Ramos (cell line): Measurements from ENCODE around the gene CNPY3.
"Not testable (repeated sequence)": the region's sequence is repeated elsewhere in the genome, so short reads cannot be mapped to it uniquely, and the experiment has no call there.

Experiments used
- in situ Hi-C: fragments of 300-500 bp; cut with MboI; formaldehyde crosslinking; loops from one replicate; pipeline ENCODE4 v1.14.3; 2022; ENCODE audit warnings: low sequenced_read_pairs; ENCODE audit not compliant: unreplicated experiment

Gene CNPY3

DNA sequence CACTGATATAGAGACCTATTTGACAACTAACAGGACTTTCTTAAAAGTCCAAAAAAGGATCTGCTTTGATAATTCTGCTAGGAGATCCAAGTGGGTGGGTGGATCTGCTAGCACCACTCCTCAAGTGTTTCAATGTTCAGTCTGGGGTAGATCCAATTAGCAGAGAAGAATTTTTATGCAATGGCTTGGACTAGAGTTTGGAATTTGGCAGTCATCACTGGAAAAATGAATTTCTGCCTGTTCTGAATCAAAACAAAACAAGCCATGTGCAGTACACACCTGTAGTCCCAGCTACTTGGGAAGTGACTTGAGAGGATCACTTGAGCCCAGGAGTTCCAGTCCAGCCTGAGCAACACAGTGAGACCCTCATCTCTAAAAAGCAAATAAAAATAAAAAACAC is 18.7 kb downstream of the CNPY3 start:
- in situ Hi-C loops: no loop called here

DNA sequence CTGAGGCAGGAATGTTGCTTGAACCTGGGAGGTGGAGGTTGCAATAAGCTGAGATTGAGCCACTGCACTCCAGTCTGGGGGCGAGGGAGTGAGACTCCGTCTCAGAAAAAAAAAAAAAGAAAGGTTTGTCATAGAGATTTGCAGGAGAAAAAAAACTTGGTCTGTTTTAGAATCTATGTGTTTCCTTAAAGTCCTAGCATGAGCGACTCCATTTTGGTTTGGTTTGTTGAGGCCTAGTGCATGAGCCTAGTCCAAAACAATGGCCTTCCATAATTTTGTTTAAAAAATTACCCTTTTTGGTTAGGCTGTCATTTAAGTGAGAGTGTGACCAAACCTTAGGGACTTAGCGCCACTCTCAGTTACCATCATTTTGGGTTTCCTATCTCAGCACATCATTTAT is 23.1 kb downstream of the CNPY3 start:
- in situ Hi-C loops: no loop called here

- in situ Hi-C loops: not testable (repeated sequence)
These were observed 25.1 kb downstream of the CNPY3 start for GRCh38 chr6:42954405-42954804.

- in situ Hi-C loops: no loop called here
These were observed 28.8 kb downstream of the CNPY3 start for GRCh38 chr6:42958125-42958524.

GRCh38 chr6:42959917-42960242 is 30.6 kb downstream of the CNPY3 start:
- in situ Hi-C loops: no loop called here

GRCh38 chr6:42960243-42961019 is 31.2 kb downstream of the CNPY3 start, which contains the start of gene GNMT:
Gene GNMT (plus strand): TSS chr6:42960754. CDS start chr6:42960768, 14 bp downstream.
- in situ Hi-C loops: no loop called here

- in situ Hi-C loops: no loop called here
These were observed 31.8 kb downstream of the CNPY3 start for GRCh38 chr6:42961020-42961470.

- in situ Hi-C loops: no loop called here
These were observed 32.8 kb downstream of the CNPY3 start for GRCh38 chr6:42962096-42962495.

DNA sequence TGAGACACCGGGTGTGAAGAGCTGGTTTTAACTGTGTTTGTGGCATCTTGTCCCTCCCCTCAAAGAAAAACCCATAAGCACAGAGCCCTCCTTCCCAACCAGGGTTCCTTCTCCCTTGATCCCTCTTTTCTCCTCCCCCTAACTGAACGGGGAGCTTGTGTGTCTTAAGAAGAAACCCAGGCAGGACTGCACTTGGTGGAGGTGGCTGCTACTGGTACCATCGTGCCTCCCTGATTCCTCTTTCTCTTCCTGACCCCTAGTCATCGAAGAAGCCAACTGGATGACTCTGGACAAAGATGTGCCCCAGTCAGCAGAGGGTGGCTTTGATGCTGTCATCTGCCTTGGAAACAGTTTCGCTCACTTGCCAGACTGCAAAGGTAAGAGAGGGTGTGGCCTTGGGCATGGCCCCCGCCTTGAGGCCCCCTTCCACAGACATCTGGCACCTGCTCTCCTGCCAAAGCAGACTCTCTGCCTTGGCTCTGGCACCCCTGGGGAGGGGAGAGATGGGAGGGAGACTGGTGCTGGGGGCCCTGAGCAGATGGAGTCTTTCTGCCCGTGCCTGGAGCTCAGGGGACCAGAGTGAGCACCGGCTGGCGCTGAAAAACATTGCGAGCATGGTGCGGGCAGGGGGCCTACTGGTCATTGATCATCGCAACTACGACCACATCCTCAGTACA is 33.4 kb downstream of the CNPY3 start:
- in situ Hi-C loops: no loop called here

GRCh38 chr6:42963179-42963854 is 34.0 kb downstream of the CNPY3 start:
- in situ Hi-C loops: no loop called here

GRCh38 chr6:42963855-42964605 is 34.8 kb downstream of the CNPY3 start:
- in situ Hi-C loops: no loop called here

DNA sequence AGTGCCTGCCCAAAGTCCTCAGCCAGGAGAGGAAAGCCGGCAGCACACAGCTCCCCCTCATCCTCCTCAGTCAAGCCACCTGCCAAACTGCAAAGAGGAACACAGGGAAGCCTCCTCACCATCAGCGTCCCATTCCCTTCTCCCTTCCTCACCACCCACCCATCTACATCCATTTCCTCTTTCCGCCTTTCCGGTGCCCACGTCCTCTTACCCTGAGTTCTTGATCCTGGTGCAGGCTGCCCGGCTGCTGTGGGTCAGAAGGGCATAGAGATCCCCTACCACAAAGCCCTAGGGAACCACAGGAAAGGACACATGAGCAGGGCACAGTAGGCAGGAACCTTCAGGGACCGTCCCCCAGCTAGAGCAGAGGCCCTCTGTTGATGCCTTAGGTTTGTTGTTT is 37.3 kb downstream of the CNPY3 start:
- in situ Hi-C loops: no loop called here

GRCh38 chr6:42967228-42967627 is 37.9 kb downstream of the CNPY3 start:
- in situ Hi-C loops: no loop called here

DNA sequence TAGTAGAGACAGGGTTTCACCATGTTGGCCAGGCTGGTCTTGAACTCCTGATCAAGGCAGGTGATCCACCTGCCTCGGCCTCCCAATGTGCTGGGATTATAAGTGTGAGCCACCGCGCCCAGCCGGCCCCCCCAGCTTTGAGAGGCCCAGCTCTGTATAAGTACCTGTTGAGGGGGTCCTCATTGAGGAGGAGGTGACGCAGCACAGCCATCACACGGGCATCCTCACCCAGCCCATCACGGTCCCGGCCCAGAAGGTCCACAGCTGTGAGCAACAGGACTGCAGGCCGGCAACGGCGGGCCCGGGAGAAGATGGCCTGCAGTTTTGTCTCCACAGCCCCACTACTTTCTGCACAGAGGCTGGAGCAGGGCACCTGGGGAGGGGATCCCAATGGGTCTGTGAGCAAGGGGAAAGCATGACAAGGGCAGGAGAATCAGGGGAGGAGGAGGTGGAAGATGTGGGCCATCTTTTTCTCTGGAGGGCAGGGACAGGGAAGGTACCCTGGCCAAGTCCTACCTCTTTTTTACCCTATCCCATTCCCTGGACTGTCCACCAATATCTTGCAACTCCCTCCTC is 38.9 kb downstream of the CNPY3 start:
- in situ Hi-C loops: no loop called here

DNA sequence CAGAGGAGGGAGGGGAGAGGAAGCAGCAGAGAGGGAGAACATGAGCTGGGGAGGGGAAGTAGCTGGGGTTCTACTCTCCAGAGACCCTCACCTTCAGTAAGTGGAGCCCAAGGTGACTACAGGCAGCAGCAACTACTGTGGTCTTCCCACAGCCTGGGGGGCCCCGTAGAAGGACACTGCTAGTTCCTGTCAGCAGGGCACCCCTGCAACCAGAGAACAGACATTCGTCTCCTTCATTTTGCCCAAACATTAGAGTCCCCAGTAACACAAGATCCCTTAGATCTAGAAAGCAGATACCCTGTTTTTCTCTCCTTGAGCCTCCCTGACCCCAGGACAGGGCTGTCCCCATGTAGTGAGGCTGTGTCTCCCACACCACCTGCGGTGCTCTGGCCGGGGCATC is 39.5 kb downstream of the CNPY3 start:
- in situ Hi-C loops: no loop called here

- in situ Hi-C loops: no loop called here
These were observed 40.2 kb downstream of the CNPY3 start for GRCh38 chr6:42969431-42969830.

GRCh38 chr6:42969934-42970333 is 40.7 kb downstream of the CNPY3 start:
- in situ Hi-C loops: no loop called here

DNA sequence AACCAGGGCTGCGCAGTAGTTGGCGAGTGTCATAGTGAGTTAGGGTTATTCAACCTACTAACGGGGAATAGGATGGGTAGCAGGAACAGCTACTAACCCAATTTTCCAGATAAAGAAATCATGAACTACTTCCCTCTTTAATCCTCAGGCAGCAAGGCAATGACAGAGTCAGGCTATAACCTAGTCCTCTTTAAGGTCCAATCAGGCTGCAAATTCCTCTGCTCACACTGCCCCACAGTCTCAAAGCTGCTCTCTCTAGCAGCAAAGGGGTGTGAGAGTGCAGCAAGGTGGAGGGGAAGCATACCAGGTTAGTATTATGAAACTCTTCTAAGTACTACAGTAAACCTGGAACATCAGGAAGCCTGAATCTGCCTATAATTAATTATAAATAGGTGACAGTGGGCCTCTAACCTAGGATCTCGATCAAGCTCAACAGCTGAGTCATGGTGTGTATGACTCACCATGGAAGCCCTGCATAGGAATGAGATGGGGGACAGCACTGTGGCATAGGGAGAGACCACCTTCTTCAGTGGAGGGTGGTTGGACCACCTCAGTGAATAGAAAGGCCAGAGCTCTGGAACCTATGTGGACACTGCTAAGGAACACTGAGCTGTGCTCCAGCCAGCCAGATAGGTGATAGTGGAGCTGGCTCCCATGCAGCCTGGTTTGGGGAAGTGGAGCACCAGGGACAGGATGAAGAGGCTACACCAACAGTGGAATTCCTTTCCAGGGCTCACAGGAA is 41.8 kb downstream of the CNPY3 start:
- in situ Hi-C loops: no loop called here

DNA sequence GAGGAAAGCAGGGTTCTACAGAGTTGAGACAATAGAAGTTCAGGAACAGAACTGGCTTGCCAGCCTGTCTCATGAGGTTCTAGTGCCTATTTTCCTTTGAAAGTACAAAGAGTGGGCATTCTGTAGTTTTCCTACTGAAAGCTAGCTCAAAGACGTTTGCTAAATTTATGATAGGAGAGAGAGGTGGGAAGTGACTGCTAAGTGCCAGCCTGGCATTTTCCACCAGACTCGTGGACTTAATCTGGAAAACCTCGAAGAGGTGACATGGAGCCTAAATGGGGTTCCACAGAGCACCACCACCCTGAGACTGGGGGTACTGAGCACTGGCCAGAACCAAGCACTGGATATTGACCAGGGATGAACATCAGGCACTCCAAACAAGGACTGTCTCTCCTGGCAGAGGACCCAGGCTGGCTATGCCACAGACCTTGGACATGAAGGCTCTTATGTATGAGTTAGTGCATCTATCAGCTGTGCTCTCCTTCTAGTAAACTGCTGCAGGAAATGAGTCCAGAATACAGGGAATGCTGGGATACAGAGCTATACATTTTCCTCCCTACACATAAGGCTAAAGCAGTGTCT is 42.6 kb downstream of the CNPY3 start:
- in situ Hi-C loops: no loop called here
